Limb (tissue), 2 donors: ENCODE data around the gene C1orf116.

ENCODE experiments used
- DNase-seq, 2 donors: peaks; one replicate each; pipeline ENCODE4 v3.0.0-alpha.2; 2016; ENCODE audit errors: extremely low spot score in 2 of 2

C1orf116 gene

DNA sequence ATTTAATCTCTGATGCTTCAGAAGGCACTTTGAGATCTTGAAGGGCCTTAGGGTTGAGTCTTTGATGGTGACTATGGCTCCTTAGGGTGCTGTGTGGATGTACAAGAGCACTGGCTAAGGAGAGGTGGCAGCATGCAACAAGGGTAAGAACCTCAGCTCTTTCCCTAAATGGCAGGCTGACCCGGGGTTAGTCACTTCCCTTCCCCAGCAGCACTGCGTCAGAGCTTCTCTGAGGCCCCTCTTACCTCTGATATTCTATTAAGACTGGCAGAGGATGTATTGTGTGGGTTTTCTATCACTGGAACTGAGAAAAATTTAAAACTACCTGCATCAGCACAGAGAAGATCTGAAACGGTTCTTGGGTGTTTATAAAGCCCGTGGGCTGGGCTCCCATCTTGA lies 11.8 kb downstream of the C1orf116 start:
- no peak for DNase-seq

GRCh38 chr1:207020065-207020708 lies 12.4 kb downstream of the C1orf116 start:
- no peak for DNase-seq

- DNase-seq = no peak
Observed at GRCh38 chr1:207019661-207020060, 12.9 kb downstream of the C1orf116 start.

GRCh38 chr1:207019161-207019560 lies 13.4 kb downstream of the C1orf116 start:
- no peak for DNase-seq

DNA sequence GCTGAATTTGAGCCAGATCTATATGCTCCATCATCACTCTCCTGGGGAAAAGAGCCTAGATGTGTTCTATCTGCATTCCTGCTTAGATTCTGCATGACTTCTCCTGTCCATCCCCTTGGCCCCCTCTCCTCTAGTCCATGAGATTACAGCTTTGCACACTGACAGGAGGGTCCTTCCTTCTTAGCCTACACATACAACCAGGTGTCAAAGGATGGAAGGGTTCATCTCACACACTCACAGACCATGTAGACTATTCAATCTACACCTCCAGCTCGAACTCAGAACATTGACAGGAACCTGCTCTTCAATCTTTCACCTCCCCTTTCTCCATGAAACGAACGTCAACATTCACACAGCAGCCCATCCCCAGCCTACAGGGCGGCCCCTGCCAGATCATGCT lies 13.8 kb downstream of the C1orf116 start:
- DNase-seq = no peak

- no peak for DNase-seq
Observed at GRCh38 chr1:207017615-207018559, 14.7 kb downstream of the C1orf116 start.

DNA sequence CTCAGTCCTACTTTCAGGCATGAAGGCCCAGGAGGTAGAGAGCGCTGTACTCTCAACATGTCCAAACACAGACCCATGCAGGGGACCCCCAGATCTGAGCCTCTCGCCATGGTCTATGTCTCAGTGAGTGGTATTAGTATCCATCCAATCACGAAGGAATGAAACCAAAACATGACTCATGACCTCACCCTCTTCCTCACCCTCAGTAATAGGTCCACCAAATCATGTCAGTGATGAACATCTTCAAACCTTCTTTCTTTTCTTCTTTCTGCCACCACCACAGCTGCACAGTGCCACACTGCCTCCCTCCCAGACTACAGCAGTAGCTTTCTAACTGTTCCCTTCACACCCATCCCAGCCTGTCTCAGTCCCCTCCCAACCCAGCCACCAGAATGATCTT lies 16.8 kb downstream of the C1orf116 start:
- DNase-seq = no peak

DNA sequence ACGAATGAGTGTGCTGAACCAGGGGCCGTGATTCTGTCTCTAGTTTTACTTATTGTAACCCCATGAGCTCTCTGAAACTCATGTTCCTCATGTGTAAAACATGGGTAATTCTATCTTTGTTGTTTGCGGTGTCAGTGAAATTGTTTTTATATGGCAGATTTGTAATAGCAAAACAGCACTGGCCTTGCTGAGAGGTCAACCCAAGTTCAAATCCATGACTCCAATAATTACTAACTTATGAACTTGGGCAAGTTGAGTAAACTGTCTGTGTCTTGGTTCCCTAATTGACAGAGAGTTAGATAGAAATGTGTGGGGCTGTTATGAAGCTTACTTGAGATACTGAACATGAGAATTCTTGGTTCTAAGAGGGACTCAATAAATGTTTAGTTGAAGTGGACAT lies 17.8 kb downstream of the C1orf116 start:
- no peak for DNase-seq

- no peak for DNase-seq
Observed at GRCh38 chr1:207013321-207014085, 19.1 kb downstream of the C1orf116 start.

DNA sequence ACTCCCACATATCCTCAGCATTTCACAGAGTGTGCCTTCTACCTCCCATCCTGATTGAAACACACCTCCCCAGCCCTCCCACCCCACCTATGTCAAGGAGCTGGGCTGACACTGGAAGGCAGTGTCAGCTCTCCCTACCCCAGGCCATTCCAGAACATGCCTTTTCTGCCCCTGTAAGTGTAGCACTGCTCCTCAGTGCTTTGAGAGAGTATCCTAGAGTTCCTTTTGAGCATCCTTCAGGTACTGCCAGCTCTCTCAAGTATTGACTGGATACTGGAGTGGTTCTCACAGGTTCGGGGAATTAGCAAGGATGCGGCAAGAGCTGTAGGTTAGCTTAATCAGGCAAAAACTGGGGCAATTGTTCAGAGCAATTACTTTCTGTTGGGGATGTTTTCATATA lies 21.8 kb downstream of the C1orf116 start:
- no peak for DNase-seq

DNA sequence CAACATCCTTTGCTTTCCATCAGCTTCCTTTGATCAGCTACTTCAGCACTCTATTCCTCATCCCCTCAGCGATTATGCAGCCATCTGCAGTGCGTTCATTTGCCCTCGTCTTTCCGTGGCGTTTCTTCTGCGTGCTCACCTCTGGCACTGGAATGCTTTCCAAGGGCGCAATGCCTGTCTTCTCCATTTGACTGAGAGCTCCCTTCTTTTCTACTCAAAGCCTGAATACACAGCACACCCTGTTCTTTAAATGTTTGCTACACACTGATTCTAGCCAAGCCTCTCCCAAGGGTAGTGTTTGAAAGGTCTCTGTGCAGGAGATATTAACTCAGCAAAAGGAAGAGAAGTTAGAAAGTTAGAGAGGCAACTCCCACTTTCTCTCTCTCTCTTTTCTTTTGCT lies 22.6 kb downstream of the C1orf116 start:
- DNase-seq = no peak

- DNase-seq = no peak
Observed at GRCh38 chr1:207009182-207009850, 23.2 kb downstream of the C1orf116 start.

GRCh38 chr1:207007352-207008033 lies 25.1 kb downstream of the C1orf116 start:
- DNase-seq = no peak

DNA sequence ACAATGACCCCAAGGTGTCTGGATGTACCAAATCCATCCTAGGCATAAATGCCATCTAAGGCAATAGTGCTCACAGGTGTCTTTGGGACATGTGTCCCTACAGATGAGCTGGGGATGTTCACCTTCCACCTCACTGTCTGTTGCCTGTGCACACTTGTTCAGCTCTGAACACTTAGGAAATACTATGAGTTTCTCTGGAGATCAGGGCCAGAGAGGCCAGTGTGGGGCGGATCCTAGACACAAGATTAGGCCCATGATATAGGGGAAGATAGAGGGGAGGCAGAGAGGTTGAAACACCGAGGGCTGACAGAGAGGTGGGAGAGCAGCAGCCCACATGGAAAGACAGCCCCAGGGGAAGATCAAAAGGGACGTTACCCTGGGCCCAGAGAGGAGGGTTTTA lies 25.6 kb downstream of the C1orf116 start:
- DNase-seq = no peak

DNA sequence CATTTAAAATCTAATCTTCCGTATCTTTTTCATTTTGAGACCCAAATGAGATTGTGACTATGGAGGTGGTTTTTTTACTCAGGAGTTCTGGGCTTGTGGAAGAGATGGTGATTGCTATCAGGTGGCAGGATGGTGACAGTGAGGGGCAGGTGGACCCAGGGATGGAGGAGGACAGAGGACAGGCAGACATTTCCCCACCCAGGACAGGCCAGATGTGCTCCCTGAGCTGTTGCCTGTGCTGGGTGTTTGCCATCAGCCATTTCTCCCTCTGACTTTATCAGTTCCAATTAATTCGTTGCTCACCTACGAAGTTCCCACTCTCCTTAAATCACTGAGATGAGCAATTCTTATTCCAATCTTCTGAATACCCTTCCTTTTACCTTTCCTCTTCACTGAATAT lies 26.5 kb downstream of the C1orf116 start:
- no peak for DNase-seq

GRCh38 chr1:207004931-207005830 lies 27.4 kb downstream of the C1orf116 start:
- DNase-seq = no peak

DNA sequence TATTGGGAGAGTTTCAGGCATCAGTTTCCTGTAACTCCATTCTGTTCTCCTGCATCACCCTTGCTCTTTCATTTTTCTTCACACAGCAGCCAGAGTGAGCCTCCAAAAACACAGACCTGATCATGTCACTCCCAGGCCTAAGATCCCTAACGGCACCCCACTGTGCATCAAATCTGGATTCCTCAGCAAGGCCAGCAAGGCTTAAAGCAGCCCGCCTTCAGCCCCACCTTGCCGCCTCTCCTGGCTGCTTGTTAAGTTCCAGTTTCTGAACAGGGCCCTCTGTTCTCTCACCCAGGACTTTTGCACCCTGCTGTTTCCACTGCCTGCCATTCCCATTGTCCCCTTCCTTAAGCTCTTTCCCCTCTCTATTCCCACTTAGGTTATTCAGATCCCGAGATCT lies 29.3 kb downstream of the C1orf116 start:
- no peak for DNase-seq

DNA sequence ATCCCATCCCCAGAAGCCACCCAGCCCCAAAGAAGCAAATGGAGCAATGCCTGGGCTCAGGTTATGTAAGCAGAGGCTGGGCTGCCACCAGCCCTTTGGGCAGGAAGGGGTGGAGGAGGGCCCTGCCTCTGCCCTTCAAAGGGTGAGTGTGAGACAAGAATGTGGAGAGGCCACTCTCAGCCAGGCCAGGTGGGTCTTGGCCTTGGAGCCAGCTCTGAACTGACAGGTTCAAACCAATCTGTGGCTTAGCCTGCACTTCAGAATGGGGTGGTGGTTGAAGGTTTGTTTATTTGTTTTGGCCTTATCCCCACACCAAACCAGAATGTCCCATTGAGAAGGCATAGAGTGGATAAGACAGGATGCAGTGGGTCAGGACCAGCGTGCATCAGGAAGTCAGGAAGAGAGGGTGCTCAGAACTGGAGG lies 29.8 kb downstream of the C1orf116 start:
- no peak for DNase-seq

DNA sequence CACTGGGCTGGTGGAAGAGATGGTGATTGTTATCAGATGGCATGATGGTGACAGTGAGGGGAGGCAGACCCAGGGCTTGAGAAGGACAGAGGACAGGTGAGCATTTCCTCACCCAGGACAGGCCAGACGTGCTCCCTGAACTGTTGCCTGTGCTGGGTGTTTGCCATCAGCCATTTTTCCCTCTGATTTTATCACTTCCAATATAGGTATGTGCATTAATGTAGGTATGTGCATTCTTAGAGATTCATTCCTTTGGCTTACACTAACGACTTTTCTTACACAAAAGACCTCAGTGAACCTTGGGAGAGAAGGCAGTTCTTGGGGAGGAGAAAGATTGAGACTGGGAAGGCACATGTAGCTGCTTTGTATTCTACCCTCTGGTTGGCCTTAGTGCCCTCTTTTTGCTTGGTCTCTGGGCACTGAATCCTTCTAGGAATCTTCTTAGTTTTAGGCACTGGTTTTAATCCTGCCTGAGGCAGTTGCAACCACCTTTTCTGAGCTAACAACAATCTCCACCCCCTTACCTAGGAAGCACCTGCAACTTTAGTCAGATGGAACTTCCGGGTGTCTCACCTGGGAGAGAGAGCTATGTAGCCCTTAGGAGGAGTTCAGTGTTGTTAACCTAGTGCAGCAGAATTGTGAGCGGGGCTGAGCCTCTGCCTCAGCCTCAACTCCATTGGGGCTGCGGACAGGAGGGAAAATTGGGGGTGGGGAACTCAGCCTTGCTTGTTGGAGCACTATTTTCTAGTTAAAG lies 30.9 kb downstream of the C1orf116 start:
- DNase-seq = no peak
